Osteocyte (in vitro differentiated cells): ENCODE data around the gene GSTM3. TPM values are rescaled to one million over a fixed set of nuclear protein-coding genes. Genes with fewer than 3 reads are reported as not detected.

Experiments used
- DNase-seq: peaks from one replicate; pipeline ENCODE4 v3.0.0; 2021; ENCODE audit warnings: mixed read lengths; ENCODE audit not compliant: unreplicated experiment; ENCODE audit errors: extremely low spot score
- H3K27ac Mint-ChIP-seq: one replicate; pipeline ENCODE4 v1.8.0; 2021; ENCODE audit warnings: mild to moderate bottlenecking, mixed read lengths; ENCODE audit not compliant: unreplicated experiment
- H3K27me3 Mint-ChIP-seq: one replicate; pipeline ENCODE4 v1.8.0; 2021; ENCODE audit warnings: mixed read lengths; ENCODE audit not compliant: unreplicated experiment
- H3K36me3 Mint-ChIP-seq: one replicate; pipeline ENCODE4 v1.8.0; 2021; ENCODE audit warnings: mixed read lengths; ENCODE audit not compliant: unreplicated experiment
- H3K4me1 Mint-ChIP-seq: one replicate; pipeline ENCODE4 v1.8.0; 2021; ENCODE audit warnings: mixed read lengths; ENCODE audit not compliant: unreplicated experiment
- H3K4me3 Mint-ChIP-seq: one replicate; pipeline ENCODE4 v1.8.0; 2021; ENCODE audit warnings: mild to moderate bottlenecking, moderate library complexity, mixed read lengths; ENCODE audit not compliant: unreplicated experiment
- H3K9me3 Mint-ChIP-seq: one replicate; pipeline ENCODE4 v1.8.0; 2021; ENCODE audit warnings: mixed read lengths; ENCODE audit not compliant: unreplicated experiment
- total RNA-seq: library from RNA; stranded (reverse); gene quantifications from 2 replicates; pipeline ENCODE4 v1.2.1, GENCODE V29; 2021
- TF ChIP-seq, protein P1 (sequence below): fragments of 200-600 bp; sonication (generic); IDR thresholded peaks from 2 replicates; pipeline ENCODE4 v1.5.0; 2021; ENCODE audit warnings: antibody characterized with exemption, mild to moderate bottlenecking, moderate library complexity

The GSTM3 gene
- total RNA-seq, 1 donor from 2014 or later = 41.4 TPM

DNA sequence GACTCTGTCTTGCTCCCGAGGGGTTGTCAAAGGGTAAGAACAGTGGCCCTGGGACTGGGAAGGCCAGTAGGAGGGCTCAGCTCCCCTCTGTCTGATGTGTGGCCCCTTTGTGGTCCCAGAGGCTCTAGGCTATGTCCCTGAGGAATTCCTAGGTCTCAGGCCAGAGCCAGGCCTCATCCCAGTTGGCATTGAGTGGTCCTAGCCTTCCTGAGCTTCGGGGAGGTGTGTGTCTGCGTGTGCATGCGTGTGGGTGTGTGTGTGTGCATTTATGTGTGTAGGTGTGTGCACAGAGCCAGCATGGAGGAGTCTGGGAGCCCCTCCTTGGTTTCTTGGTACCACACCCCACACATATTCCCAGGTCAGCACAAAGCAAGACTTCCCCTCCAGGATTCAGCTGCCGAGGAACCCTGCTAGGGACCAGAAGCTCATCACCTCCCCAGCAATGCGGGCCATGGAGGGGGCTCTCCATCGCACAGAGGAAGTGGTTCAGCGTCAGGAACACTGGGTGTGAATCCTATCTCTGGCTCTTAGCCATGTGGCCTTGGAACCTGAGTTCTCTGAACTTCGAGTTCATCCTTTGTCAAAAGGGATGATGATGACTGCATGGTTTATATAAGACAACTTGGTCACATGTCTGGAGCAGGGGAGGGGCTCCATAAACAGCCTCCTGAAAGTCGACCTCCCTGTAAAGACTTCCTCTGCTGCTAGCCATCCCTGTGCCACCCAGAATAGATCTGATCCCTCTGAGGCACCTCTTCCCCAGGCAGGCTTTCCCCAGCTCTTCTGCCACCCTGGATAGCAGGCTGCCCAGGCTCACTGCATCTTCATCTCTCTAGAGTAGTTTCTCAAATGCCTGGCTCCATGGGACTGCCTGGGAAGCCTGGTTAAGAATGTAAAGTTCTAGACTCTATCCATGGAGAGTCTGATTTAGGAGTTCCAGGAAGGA, 31.1 kb upstream of the GSTM3 start:
- TF ChIP-seq, protein P1, sequence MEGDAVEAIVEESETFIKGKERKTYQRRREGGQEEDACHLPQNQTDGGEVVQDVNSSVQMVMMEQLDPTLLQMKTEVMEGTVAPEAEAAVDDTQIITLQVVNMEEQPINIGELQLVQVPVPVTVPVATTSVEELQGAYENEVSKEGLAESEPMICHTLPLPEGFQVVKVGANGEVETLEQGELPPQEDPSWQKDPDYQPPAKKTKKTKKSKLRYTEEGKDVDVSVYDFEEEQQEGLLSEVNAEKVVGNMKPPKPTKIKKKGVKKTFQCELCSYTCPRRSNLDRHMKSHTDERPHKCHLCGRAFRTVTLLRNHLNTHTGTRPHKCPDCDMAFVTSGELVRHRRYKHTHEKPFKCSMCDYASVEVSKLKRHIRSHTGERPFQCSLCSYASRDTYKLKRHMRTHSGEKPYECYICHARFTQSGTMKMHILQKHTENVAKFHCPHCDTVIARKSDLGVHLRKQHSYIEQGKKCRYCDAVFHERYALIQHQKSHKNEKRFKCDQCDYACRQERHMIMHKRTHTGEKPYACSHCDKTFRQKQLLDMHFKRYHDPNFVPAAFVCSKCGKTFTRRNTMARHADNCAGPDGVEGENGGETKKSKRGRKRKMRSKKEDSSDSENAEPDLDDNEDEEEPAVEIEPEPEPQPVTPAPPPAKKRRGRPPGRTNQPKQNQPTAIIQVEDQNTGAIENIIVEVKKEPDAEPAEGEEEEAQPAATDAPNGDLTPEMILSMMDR = no peak
- Mint-ChIP-seq H3K36me3 (no peaks in the 10 kb centered on the region), H3K27ac (no peak overlapping the region), H3K27me3 (no peaks in the 10 kb centered on the region), H3K9me3 (no peaks in the 10 kb centered on the region), H3K4me3 (no peak overlapping the region), H3K4me1 (peaks cover 10% of the 10 kb centered on the region)
- DNase-seq = no peak

DNA sequence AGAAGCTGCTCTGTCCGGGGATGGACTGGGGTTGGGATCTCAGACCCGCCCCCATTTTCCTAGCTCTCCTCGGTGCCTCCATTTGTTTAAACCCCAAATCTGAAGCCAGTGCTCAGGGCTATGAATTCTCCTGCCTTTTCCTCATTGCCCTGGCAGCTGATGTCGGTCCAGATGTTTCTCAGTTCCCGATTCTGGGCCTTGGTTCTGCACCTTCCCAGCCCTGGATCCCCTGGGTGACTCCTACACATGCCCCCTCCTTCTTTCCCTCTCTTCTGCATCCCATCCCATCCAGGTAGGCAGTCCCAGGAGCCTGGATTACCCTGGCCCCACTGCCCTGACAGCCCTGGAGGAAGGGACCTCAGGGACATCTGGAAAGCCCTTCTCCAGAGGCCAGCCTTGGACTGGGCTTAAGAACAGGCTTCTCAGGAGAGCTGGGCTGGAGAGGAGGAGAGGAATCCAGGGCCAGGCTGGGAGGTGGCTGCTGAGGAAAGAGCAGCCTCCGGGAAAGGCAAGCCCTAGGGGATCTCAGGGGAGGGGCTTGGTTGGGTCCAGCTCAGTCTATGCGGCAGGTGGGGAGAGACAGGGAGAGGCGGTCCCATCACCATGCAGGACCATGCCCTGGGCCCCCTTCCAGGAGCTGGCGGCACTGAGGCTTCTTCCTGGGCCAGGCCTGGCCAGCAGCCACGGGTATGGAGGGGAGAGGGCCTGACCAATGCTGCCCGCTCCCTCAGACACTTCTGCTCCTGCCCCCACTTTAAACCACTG, 29.7 kb upstream of the GSTM3 start:
- no peaks in the 10 kb centered on the region for H3K36me3 Mint-ChIP-seq
- DNase-seq = no peak
- H3K27ac Mint-ChIP-seq = no peak overlapping the region
- peaks cover under 1% of the 10 kb centered on the region for H3K27me3 Mint-ChIP-seq
- no peak overlapping the region for H3K4me3 Mint-ChIP-seq
- H3K4me1 Mint-ChIP-seq = peaks cover 10% of the 10 kb centered on the region
- TF ChIP-seq, protein P1 = no peak
- no peaks in the 10 kb centered on the region for H3K9me3 Mint-ChIP-seq

DNA sequence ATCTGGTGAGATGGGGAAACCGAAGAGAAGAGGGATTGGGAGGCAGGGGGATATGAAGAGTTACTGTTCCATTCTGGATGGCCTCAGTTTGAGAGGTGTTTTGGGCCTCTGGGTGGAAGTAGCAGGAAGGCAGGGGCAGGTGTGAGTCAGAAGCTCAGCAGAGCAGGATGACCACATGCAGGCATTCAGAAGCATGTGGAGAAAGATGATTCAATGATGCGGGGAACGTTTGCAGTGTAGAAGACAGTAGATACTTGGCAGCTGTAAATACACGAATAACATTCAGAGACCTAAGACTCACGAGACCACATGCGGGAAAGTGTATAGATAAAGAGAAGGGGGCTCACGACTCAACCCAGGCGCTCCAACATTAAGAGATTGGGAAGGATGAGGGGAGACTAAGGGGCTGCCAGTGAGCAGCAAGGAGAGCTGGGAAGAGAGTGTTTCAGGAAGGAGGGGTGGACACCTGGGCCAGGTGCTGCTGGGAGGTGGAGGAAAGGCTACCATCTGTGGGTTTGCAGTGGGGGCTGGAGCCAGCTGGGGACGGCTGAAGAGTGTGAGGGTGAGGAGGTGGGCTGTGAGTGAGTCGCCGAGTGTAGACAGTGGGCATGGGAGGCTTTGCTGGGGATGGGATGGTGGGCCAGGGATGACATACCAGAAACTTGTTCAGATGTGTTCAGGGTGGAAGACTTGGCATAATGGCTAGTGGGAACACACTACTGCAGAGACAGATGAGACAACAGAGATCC, 28.7 kb upstream of the GSTM3 start:
- peaks cover 10% of the 10 kb centered on the region for H3K4me1 Mint-ChIP-seq
- H3K27ac Mint-ChIP-seq = no peak overlapping the region
- DNase-seq = no peak
- peaks cover 3% of the 10 kb centered on the region for H3K27me3 Mint-ChIP-seq
- no peaks in the 10 kb centered on the region for H3K9me3 Mint-ChIP-seq
- H3K36me3 Mint-ChIP-seq = no peaks in the 10 kb centered on the region
- TF ChIP-seq, protein P1 = no peak
- no peak overlapping the region for H3K4me3 Mint-ChIP-seq

DNA sequence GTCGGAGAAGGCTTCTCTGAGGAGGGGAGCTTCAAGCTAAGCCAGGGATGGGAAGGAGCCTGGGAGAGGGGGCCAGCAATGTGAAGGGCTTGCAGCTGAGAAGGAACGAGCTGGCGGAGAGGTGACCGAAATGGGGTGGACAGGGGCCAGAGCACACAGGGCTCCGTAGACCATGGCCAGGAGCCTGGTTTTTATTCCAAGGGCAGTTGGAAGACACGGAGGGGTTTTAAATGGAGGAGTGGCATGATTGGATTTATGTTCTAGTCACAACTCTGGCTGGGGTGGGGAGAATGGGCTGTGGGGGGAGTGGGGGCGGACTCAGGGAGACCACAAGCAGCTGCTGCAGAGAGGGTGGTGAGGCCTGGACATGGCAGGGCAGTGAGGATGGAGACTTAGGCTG, 28.0 kb upstream of the GSTM3 start:
- peaks cover 7% of the 10 kb centered on the region for H3K4me1 Mint-ChIP-seq
- no peak for DNase-seq
- no peaks in the 10 kb centered on the region for H3K9me3 Mint-ChIP-seq
- H3K4me3 Mint-ChIP-seq = no peak overlapping the region
- H3K27ac Mint-ChIP-seq = no peak overlapping the region
- H3K27me3 Mint-ChIP-seq = peaks cover 3% of the 10 kb centered on the region
- H3K36me3 Mint-ChIP-seq = no peaks in the 10 kb centered on the region
- TF ChIP-seq, protein P1 = no peak
